Measurements from ENCODE around the gene RGS3. TPM values are rescaled to one million over a fixed set of nuclear protein-coding genes. Genes with fewer than 3 reads are reported as not detected.

RGS3 gene
- total RNA-seq, 6 donors from 2014 or later, result 60.3 to 93.2 (median 72.6) TPM

DNA sequence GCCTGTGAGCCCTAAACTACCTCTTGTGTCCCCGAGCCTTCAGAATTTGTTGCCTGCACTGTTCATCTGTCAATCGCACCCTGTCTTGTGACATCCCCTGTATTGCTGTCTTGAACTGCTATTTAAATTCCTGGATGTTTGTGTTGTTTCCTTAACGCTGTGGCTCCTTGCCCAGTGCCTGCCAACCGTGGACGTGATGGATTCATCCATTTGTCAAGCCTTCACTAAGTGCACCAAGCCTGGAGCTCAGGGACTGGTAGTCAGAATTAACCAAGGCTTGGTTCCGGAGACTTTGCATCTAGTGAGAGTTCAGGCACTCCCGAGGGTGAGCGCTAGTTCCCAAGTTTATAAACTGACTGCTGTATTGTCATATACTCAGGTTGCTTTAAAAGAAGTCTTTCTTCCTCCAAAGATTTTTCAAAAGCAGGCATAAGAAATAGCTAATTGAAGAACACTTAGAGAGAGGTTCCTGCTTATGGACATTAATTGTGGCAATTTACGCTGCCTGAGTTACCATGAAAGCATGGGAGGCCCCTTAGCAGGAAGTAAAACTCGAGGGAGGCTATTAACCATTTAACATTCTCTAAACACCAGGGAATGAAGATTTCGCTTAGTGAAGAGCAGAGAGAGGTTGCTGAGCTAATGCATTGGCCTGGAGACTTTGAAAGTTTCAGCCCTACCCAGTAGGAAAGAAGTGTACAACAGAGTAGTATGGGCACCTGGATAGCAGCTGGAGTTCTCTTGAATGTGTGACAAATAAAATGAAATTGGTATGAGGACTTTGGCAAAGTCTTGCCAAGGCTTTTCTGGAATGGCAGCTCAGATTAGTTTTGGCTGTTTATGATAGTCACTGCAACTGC, 29.0 kb downstream of the RGS3 start:
- DNase-seq, result no peak
- WGBS, 2 donors, result 46 to 47% methylated on average over 11 of the region's 11 CpGs

DNA sequence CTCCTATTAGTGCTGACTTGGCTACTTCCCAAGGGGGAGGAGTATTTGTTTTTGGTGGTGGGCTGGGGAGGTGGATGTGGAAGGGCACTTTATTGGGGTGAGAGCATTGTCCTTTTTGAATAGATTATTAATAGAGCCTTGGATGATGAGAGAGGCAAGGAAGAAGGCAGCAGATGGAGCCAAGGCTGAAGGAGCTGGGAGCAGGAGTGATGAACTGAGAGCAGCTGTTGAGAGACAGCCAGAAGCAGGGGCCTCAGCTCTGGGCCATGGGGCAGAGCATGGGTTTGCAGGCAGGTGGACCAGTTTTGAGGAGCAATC, 29.6 kb downstream of the RGS3 start:
- DNase-seq, result no peak
- Histone ChIP-seq H3K27ac (peak overlapping the region in 2 of 4 donors; percentile 48 to 63), H3K4me3 (no peak overlapping the region), H3K9me3 (no peaks in the 10 kb centered on the region), H3K36me3 (no peaks in the 10 kb centered on the region), H3K4me1 (peaks cover 17 to 36% (median 26%) of the 10 kb centered on the region in 4 donors), H3K27me3 (no peaks in the 10 kb centered on the region)
- ATAC-seq (ENCODE audit: low FRiP score in 2 of 2), result no peak
- TF ChIP-seq, protein P1, sequence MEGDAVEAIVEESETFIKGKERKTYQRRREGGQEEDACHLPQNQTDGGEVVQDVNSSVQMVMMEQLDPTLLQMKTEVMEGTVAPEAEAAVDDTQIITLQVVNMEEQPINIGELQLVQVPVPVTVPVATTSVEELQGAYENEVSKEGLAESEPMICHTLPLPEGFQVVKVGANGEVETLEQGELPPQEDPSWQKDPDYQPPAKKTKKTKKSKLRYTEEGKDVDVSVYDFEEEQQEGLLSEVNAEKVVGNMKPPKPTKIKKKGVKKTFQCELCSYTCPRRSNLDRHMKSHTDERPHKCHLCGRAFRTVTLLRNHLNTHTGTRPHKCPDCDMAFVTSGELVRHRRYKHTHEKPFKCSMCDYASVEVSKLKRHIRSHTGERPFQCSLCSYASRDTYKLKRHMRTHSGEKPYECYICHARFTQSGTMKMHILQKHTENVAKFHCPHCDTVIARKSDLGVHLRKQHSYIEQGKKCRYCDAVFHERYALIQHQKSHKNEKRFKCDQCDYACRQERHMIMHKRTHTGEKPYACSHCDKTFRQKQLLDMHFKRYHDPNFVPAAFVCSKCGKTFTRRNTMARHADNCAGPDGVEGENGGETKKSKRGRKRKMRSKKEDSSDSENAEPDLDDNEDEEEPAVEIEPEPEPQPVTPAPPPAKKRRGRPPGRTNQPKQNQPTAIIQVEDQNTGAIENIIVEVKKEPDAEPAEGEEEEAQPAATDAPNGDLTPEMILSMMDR (IDR thresholded peaks at IDR 0.05), result no peak
- TF ChIP-seq POLR2A (IDR thresholded peaks at IDR 0.05) (no peak), EP300 (IDR thresholded peaks at IDR 0.05) (no peak), POLR2AphosphoS5 (IDR thresholded peaks at IDR 0.05) (no peak)

More for the DNA sequence above, 29.0 kb downstream of the RGS3 start:
- Histone ChIP-seq H3K9me3 (no peaks in the 10 kb centered on the region), H3K36me3 (no peaks in the 10 kb centered on the region), H3K27ac (peak overlapping the region in 2 of 4 donors; percentile 48 to 63), H3K27me3 (no peaks in the 10 kb centered on the region), H3K4me1 (peaks cover 17 to 40% (median 27%) of the 10 kb centered on the region in 4 donors), H3K4me3 (no peak overlapping the region)
- TF ChIP-seq POLR2A (IDR thresholded peaks at IDR 0.05) (no peak), EP300 (IDR thresholded peaks at IDR 0.05) (peak in 1 of 4 donors; percentile 52), POLR2AphosphoS5 (IDR thresholded peaks at IDR 0.05) (peak; percentile 61 to 68)
- TF ChIP-seq, protein P1 (IDR thresholded peaks at IDR 0.05), result no peak
- no peak for ATAC-seq (ENCODE audit: low FRiP score in 2 of 2)

DNA sequence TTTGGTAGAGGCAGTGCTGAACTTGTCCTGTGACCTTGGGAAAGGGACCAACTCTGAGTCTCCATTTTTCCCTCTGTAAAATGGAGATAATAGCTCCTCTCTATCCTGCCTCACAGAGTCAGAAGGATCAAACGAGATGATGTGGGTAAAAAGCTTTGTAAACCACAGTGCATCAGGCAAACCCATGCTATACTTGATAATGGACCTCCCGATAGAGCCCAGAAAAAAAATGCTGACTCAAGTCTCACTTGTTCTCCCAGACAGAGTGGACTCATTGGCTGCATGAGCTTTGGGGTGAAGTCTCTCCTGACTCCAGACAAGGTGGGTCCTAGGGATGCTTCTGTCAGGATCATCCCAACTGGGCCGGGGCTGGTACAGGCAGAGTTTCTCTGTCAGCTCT, 32.0 kb downstream of the RGS3 start:
- Histone ChIP-seq H3K27ac (no peak overlapping the region), H3K36me3 (no peaks in the 10 kb centered on the region), H3K27me3 (no peaks in the 10 kb centered on the region), H3K9me3 (no peaks in the 10 kb centered on the region), H3K4me3 (no peak overlapping the region), H3K4me1 (peaks cover 17 to 26% (median 22%) of the 10 kb centered on the region in 4 donors)
- TF ChIP-seq, protein P1 (IDR thresholded peaks at IDR 0.05), result no peak
- TF ChIP-seq EP300 (IDR thresholded peaks at IDR 0.05), result no peak
- DNase-seq (no peak), ATAC-seq (ENCODE audit: low FRiP score in 2 of 2) (no peak)
- WGBS, 2 donors, result 75 to 92% methylated on average over 3 of the region's 3 CpGs

DNA sequence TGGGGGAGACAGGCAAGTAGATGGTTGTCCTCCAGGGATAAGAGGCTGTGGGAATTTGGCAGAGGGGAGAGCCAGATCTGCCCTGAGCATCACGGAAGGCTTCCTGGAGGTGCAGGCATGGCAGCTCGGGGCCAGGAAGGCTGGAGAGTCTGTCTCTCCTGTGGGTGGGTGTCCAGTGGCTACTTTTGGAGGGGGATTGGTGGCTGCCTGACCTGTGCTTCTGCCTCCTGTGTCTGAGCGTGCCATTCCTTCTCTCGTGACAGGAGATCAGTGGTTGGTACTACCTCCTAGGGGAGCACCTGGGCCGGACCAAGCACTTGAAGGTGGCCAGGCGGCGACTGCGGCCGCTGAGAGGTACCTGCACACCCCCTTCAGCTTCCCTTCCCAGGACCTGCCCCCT, 33.5 kb downstream of the RGS3 start:
- Histone ChIP-seq H3K27ac (no peak overlapping the region), H3K36me3 (no peaks in the 10 kb centered on the region), H3K27me3 (no peaks in the 10 kb centered on the region), H3K9me3 (no peaks in the 10 kb centered on the region), H3K4me1 (peaks cover 11 to 20% (median 15%) of the 10 kb centered on the region in 4 donors), H3K4me3 (no peak overlapping the region)
- ATAC-seq (ENCODE audit: low FRiP score in 2 of 2), result no peak
- DNase-seq, result peak in 1 of 2 donors; percentile 49
- 98% methylated on average over 9 of the region's 9 CpGs; no CpG with 5 or more reads in 1 of the 2 donors for WGBS, 2 donors
- TF ChIP-seq EP300 (IDR thresholded peaks at IDR 0.05), result no peak
- TF ChIP-seq, protein P1 (IDR thresholded peaks at IDR 0.05), result no peak
- no peak for TF ChIP-seq POLR2AphosphoS5 (IDR thresholded peaks at IDR 0.05)
- no peak for TF ChIP-seq POLR2A (IDR thresholded peaks at IDR 0.05)
